Measurements from ENCODE around the gene MOG. TPM values are rescaled to one million over a fixed set of nuclear protein-coding genes. Genes with fewer than 3 reads are reported as not detected.

MOG gene
- total RNA-seq, 1 experiment from 2014 or later: not detected

- H3K27ac Mint-ChIP-seq (ENCODE audit: unreplicated experiment): no peak overlapping the region
- H3K27me3 Mint-ChIP-seq (ENCODE audit: insufficient read depth, unreplicated experiment): no peaks in the 10 kb centered on the region
- H3K36me3 Mint-ChIP-seq (ENCODE audit: insufficient read depth, unreplicated experiment): no peaks in the 10 kb centered on the region
- BruUV-seq (replicated peaks): no TSS peak
- Histone ChIP-seq H3K4me3 (ENCODE audit: low read depth, low read length) (no peak overlapping the region), H3K4me1 (no peaks in the 10 kb centered on the region), H3K9me3 (no peaks in the 10 kb centered on the region), H3K36me3 (ENCODE audit: control insufficient read depth, insufficient read depth, low read length) (no peaks in the 10 kb centered on the region), H3K27me3 (replicated peaks; ENCODE audit: control insufficient read depth, insufficient read depth, low read length) (no peaks in the 10 kb centered on the region)
- no peak overlapping the region for H3K4me3 Mint-ChIP-seq (ENCODE audit: unreplicated experiment)
- intact Hi-C loops (cut with micrococcal nuclease; ENCODE audit: unreplicated experiment): no loop called here
- TF ChIP-seq CTCF (IDR thresholded peaks at IDR 0.05; ENCODE audit: insufficient read depth in 1 of 2, low read depth in 1 of 2, low read length in 1 of 2, severe bottlenecking in 1 of 2, unreplicated experiment in 1 of 2): no peak
- no peaks in the 10 kb centered on the region for H3K9me3 Mint-ChIP-seq (ENCODE audit: unreplicated experiment)
- CTCF ChIA-PET: no interaction called here
- no peaks in the 10 kb centered on the region for H3K4me1 Mint-ChIP-seq (ENCODE audit: low read depth, unreplicated experiment)
- POLR2A ChIA-PET: no interaction called here
- DNase-seq: no peak
Measured at GRCh38 chr6:29678114-29678513, 21.2 kb downstream of the MOG start.

GRCh38 chr6:29679962-29680361, 23.1 kb downstream of the MOG start:
- Histone ChIP-seq H3K36me3 (ENCODE audit: control insufficient read depth, insufficient read depth, low read length) (no peaks in the 10 kb centered on the region), H3K9me3 (no peaks in the 10 kb centered on the region), H3K27me3 (replicated peaks; ENCODE audit: control insufficient read depth, insufficient read depth, low read length) (no peaks in the 10 kb centered on the region), H3K4me3 (ENCODE audit: low read depth, low read length) (no peak overlapping the region), H3K4me1 (no peaks in the 10 kb centered on the region)
- Mint-ChIP-seq H3K4me1 (ENCODE audit: low read depth, unreplicated experiment) (no peaks in the 10 kb centered on the region), H3K27me3 (ENCODE audit: insufficient read depth, unreplicated experiment) (no peaks in the 10 kb centered on the region), H3K4me3 (ENCODE audit: unreplicated experiment) (no peak overlapping the region), H3K36me3 (ENCODE audit: insufficient read depth, unreplicated experiment) (no peaks in the 10 kb centered on the region), H3K9me3 (ENCODE audit: unreplicated experiment) (no peaks in the 10 kb centered on the region), H3K27ac (ENCODE audit: unreplicated experiment) (no peak overlapping the region)
- intact Hi-C loops (cut with micrococcal nuclease; ENCODE audit: unreplicated experiment): no loop called here
- ChIA-PET POLR2A (no interaction called here), CTCF (no interaction called here)
- DNase-seq: no peak
- no TSS peak for BruUV-seq (replicated peaks)
- no peak for TF ChIP-seq CTCF (IDR thresholded peaks at IDR 0.05; ENCODE audit: insufficient read depth in 1 of 2, low read depth in 1 of 2, low read length in 1 of 2, severe bottlenecking in 1 of 2, unreplicated experiment in 1 of 2)

- H3K27me3 ChIP-seq (replicated peaks; ENCODE audit: control insufficient read depth, insufficient read depth, low read length): no peaks in the 10 kb centered on the region
- no peaks in the 10 kb centered on the region for H3K4me1 ChIP-seq
- no peaks in the 10 kb centered on the region for H3K36me3 Mint-ChIP-seq (ENCODE audit: insufficient read depth, unreplicated experiment)
- intact Hi-C loops (cut with micrococcal nuclease; ENCODE audit: unreplicated experiment): no loop called here
- BruUV-seq (replicated peaks): no TSS peak
- no peaks in the 10 kb centered on the region for H3K4me1 Mint-ChIP-seq (ENCODE audit: low read depth, unreplicated experiment)
- H3K36me3 ChIP-seq (ENCODE audit: control insufficient read depth, insufficient read depth, low read length): no peaks in the 10 kb centered on the region
- no peak overlapping the region for H3K4me3 ChIP-seq (ENCODE audit: low read depth, low read length)
- ChIA-PET POLR2A (no interaction called here), CTCF (no interaction called here)
- H3K4me3 Mint-ChIP-seq (ENCODE audit: unreplicated experiment): no peak overlapping the region
- no peaks in the 10 kb centered on the region for H3K9me3 Mint-ChIP-seq (ENCODE audit: unreplicated experiment)
- no peak overlapping the region for H3K27ac Mint-ChIP-seq (ENCODE audit: unreplicated experiment)
- no peak for TF ChIP-seq CTCF (IDR thresholded peaks at IDR 0.05; ENCODE audit: insufficient read depth in 1 of 2, low read depth in 1 of 2, low read length in 1 of 2, severe bottlenecking in 1 of 2, unreplicated experiment in 1 of 2)
- H3K27me3 Mint-ChIP-seq (ENCODE audit: insufficient read depth, unreplicated experiment): no peaks in the 10 kb centered on the region
- DNase-seq: no peak
- no peaks in the 10 kb centered on the region for H3K9me3 ChIP-seq
Measured at GRCh38 chr6:29680416-29680815, 23.5 kb downstream of the MOG start.
